NT2/D1 (cell line): ENCODE data around the gene UMODL1.

ENCODE experiments used
- YY1 ChIP-seq: IDR thresholded peaks from 2 replicates; pipeline ENCODE4 v1.6.1; 2011; ENCODE audit not compliant: insufficient read length, insufficient read depth
- ZNF274 ChIP-seq: IDR thresholded peaks from 2 replicates; pipeline ENCODE4 v1.6.1; 2011; ENCODE audit warnings: mild to moderate bottlenecking, low read depth, low read length

DNA sequence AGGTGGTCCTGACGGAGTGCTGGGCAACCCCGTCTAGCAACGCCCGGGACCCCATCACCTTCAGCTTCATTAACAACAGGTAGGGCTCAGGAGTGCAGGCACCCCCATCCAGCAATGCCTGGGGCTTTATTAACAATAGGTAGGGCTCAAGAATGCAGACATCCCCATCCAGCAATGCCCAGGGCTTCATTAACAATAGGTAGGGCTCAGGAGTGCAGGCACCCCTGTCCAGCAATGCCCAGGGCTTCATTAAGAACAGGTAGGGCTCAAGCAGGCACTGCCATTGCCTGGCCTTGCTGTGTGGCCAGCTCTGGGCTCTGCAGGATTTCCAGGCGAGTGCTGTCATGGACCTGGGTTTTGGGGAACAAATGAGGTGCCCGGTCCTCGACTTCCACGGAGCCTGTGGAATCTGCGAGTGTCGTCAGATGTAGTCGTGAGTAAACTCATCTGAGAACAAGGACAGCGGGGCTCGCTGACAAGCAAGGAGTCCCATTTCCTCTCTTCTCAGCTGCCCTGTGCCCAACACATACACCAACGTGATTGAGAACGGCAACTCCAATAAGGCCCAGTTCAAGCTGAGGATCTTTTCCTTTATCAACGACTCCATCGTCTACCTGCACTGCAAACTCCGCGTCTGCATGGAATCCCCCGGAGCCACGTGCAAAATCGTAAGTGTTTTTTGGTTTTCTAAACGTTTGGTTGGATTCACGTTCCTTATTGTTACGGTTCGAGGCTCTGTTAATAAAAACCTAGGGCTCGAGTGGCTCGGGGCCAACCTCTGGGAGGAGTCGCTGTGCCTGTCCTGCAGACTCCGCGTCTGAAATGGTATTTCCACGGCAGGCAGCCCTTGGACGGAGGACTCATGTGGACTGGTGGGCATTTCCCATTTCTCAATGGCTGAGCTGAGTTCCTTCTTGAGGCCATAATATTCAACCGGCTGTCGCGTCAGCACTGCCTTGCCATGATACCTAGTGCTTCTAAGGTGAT lies 56.3 kb downstream of the UMODL1 start:
- no peak for TF ChIP-seq YY1
- no peak for TF ChIP-seq ZNF274
